ENCODE data around the gene GRM4.

The GRM4 gene

GRCh38 chr6:34036357-34037069 lies 109.4 kb downstream of the GRM4 start:
- no peak overlapping the region for H3K4me3 Mint-ChIP-seq

DNA sequence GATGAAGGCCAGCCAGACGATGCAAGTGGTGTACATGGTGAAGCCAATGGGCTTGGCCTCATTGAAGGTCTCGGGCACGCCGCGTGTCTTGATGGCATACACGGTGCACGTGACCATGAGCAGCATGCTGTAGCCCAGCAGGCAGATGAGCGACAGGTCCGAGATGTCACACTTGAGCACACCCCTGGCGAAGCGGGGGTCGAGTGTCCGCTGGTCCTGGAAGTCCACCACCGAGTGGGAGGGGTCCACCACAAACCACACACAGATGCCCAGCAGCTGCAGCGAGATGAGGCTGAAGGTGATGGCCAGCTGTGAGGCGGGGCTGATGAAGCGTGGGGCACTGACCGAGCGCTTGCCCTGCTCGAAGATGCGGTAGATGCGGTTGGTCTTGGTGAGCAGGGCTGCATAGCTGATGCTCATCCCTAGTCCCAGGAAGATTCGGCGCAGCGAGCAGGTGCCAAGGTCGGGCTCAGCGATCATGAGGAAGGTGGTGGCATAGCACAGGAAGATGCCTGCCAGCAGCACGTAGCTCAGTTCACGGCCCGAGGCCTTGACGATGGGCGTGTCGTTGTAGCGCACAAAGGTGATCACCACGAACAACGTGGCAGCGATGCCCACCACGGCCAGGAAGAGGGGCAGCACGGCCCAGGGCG lies 110.1 kb downstream of the GRM4 start:
- H3K36me3 Mint-ChIP-seq (ENCODE audit: low read depth), result no peaks in the 10 kb centered on the region
- H3K4me1 Mint-ChIP-seq (ENCODE audit: low read depth), result no peaks in the 10 kb centered on the region
- H3K9me3 Mint-ChIP-seq, result no peaks in the 10 kb centered on the region
- H3K27me3 Mint-ChIP-seq (ENCODE audit: low read depth), result peaks cover 6% of the 10 kb centered on the region
- no peak overlapping the region for H3K27ac Mint-ChIP-seq
- no peak overlapping the region for H3K4me3 Mint-ChIP-seq

More at GRCh38 chr6:34036357-34037069, 109.4 kb downstream of the GRM4 start:
- H3K27ac Mint-ChIP-seq, result no peak overlapping the region
- peaks cover 6% of the 10 kb centered on the region for H3K27me3 Mint-ChIP-seq (ENCODE audit: low read depth)
- no peaks in the 10 kb centered on the region for H3K9me3 Mint-ChIP-seq
- no peaks in the 10 kb centered on the region for H3K36me3 Mint-ChIP-seq (ENCODE audit: low read depth)
- no peaks in the 10 kb centered on the region for H3K4me1 Mint-ChIP-seq (ENCODE audit: low read depth)

DNA sequence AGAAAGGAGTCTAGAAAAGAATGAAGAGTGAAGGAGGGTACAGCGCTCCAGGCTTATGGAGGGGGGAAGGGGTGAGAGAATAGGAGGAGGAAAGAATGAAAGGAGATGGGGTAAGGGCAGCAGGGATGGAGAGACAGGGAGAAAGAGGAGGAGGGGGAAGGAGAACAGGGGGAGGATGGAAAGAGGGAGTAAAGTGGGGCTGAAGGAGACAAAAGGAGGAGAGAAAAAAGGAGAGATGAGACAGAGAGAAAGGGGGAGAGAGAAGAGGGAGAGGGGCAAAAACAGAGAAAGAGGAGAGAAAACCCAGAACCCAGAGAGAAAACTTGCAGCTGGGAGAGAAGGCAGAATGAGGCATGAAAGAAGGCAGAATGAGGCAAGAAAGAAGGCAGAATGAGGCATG lies 110.7 kb downstream of the GRM4 start:
- Mint-ChIP-seq H3K27ac (no peak overlapping the region), H3K27me3 (ENCODE audit: low read depth) (peaks cover 6% of the 10 kb centered on the region), H3K36me3 (ENCODE audit: low read depth) (no peaks in the 10 kb centered on the region), H3K4me1 (ENCODE audit: low read depth) (no peaks in the 10 kb centered on the region), H3K9me3 (no peaks in the 10 kb centered on the region), H3K4me3 (no peak overlapping the region)

- Mint-ChIP-seq H3K27me3 (ENCODE audit: low read depth) (peaks cover 6% of the 10 kb centered on the region), H3K36me3 (ENCODE audit: low read depth) (no peaks in the 10 kb centered on the region), H3K27ac (no peak overlapping the region), H3K4me3 (no peak overlapping the region), H3K9me3 (no peaks in the 10 kb centered on the region), H3K4me1 (ENCODE audit: low read depth) (no peaks in the 10 kb centered on the region)
Observed at GRCh38 chr6:34032856-34033255, 113.0 kb downstream of the GRM4 start.

DNA sequence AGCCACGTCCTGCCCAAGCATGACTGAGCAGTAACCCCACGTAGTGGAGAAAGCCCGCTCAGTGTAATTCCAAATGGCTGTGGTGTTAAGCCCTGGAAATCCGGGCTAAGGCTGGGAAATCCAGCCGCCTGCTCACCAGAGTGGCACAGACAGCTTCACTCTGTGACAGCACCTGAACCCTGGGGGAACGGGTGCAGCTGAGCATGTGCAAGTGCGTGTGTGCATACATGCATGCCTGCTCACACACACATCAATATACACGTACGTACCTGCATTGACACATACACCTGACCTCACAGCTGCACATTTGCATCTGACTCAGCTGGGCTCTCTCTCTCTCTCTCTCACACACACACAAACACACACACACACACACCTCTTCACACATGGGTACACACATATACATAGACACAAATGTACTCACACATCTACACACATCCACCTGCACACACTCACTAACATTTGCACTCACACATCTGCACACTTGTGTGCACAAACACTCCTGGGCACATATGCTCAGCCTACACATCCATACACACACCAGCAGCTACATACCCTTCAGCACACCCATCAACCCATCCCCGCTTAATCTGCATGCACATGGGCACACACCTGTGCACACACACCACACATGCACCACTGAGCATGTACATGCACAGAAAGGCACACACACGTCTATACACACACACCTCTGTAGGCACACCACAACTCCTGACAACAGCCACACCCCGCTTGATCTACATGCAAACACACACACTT lies 114.1 kb downstream of the GRM4 start:
- H3K9me3 Mint-ChIP-seq, result no peaks in the 10 kb centered on the region
- peaks cover 6% of the 10 kb centered on the region for H3K27me3 Mint-ChIP-seq (ENCODE audit: low read depth)
- H3K4me1 Mint-ChIP-seq (ENCODE audit: low read depth), result no peaks in the 10 kb centered on the region
- H3K36me3 Mint-ChIP-seq (ENCODE audit: low read depth), result no peaks in the 10 kb centered on the region
- H3K27ac Mint-ChIP-seq, result no peak overlapping the region
- H3K4me3 Mint-ChIP-seq, result no peak overlapping the region

- H3K27ac Mint-ChIP-seq, result no peak overlapping the region
- no peaks in the 10 kb centered on the region for H3K36me3 Mint-ChIP-seq (ENCODE audit: low read depth)
- no peak overlapping the region for H3K4me3 Mint-ChIP-seq
- no peaks in the 10 kb centered on the region for H3K9me3 Mint-ChIP-seq
- peaks cover 6% of the 10 kb centered on the region for H3K27me3 Mint-ChIP-seq (ENCODE audit: low read depth)
- no peaks in the 10 kb centered on the region for H3K4me1 Mint-ChIP-seq (ENCODE audit: low read depth)
Observed at GRCh38 chr6:34030831-34031624, 114.9 kb downstream of the GRM4 start.

DNA sequence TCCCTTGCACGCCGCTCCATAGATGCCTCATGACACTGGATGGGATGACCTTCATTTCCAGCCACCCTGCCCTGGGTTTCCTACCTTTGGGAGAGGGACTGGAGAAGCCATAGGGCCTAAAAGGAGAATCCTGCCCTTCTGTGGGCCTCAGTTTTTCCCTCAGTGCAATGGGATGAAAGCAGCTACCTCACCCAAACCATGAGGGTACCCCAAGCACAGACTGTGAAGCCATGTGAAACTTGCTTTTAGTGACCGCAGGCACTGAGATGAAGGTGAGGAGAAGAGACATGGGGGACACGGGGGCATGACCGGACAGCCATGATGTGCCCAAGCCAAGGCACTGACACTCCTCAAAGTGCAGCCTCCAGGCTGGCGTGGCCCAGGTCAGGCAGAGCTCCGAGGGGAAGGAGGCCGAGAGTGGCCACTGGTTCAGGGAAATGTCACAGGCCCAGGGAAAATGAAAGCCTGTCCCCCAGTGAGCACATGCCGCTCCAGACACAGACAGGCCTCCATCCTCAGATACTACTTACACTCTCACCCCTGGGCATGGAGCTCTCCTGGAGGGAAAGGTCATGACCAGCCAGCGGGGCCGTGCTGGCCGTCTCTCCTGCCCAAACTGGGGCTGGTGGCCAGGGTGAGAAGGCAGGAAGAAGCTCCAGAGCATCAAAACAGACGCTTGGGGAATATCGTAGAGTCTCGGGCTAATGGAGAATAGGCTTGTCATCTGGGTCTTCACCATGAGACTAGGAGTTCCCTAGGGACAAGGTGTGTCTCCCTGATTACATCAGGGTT lies 116.2 kb downstream of the GRM4 start:
- no peaks in the 10 kb centered on the region for H3K36me3 Mint-ChIP-seq (ENCODE audit: low read depth)
- no peak overlapping the region for H3K27ac Mint-ChIP-seq
- no peaks in the 10 kb centered on the region for H3K27me3 Mint-ChIP-seq (ENCODE audit: low read depth)
- no peaks in the 10 kb centered on the region for H3K9me3 Mint-ChIP-seq
- no peak overlapping the region for H3K4me3 Mint-ChIP-seq
- H3K4me1 Mint-ChIP-seq (ENCODE audit: low read depth), result no peaks in the 10 kb centered on the region

GRCh38 chr6:34028691-34029360 lies 117.1 kb downstream of the GRM4 start:
- Mint-ChIP-seq H3K36me3 (ENCODE audit: low read depth) (no peaks in the 10 kb centered on the region), H3K4me1 (ENCODE audit: low read depth) (no peaks in the 10 kb centered on the region), H3K4me3 (no peak overlapping the region), H3K9me3 (no peaks in the 10 kb centered on the region), H3K27ac (no peak overlapping the region), H3K27me3 (ENCODE audit: low read depth) (no peaks in the 10 kb centered on the region)

- peaks cover 2% of the 10 kb centered on the region for H3K27me3 Mint-ChIP-seq (ENCODE audit: low read depth)
- H3K4me1 Mint-ChIP-seq (ENCODE audit: low read depth), result no peaks in the 10 kb centered on the region
- H3K9me3 Mint-ChIP-seq, result no peaks in the 10 kb centered on the region
- H3K27ac Mint-ChIP-seq, result no peak overlapping the region
- H3K36me3 Mint-ChIP-seq (ENCODE audit: low read depth), result no peaks in the 10 kb centered on the region
- H3K4me3 Mint-ChIP-seq, result no peak overlapping the region
Observed at GRCh38 chr6:34027939-34028441, 117.9 kb downstream of the GRM4 start.

GRCh38 chr6:34027445-34027936 lies 118.4 kb downstream of the GRM4 start:
- Mint-ChIP-seq H3K9me3 (no peaks in the 10 kb centered on the region), H3K4me1 (ENCODE audit: low read depth) (no peaks in the 10 kb centered on the region), H3K27me3 (ENCODE audit: low read depth) (peaks cover 6% of the 10 kb centered on the region), H3K27ac (no peak overlapping the region), H3K36me3 (ENCODE audit: low read depth) (no peaks in the 10 kb centered on the region), H3K4me3 (no peak overlapping the region)

DNA sequence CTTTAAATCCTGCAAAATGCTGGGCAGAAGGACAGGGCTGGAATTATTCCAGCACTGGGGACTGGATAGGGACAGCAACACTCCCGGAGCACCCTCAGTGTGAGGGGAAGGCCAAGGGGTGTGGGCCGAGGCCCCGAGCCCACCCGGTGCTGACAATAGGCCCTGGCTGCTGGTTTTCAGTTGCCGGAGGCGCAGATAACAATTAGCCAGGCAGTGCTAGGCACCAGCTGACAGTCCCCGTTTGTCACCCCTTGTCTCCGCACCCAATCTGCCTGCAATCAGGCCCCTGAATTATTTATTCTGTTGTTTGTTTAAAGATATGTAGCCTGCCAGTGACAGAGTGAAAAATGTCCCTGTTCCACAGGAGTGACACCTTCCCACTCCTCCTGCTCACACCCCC lies 120.0 kb downstream of the GRM4 start:
- H3K4me1 Mint-ChIP-seq (ENCODE audit: low read depth), result no peaks in the 10 kb centered on the region
- H3K9me3 Mint-ChIP-seq, result no peaks in the 10 kb centered on the region
- H3K36me3 Mint-ChIP-seq (ENCODE audit: low read depth), result no peaks in the 10 kb centered on the region
- H3K27me3 Mint-ChIP-seq (ENCODE audit: low read depth), result peaks cover 10% of the 10 kb centered on the region
- no peak overlapping the region for H3K27ac Mint-ChIP-seq
- no peak overlapping the region for H3K4me3 Mint-ChIP-seq

DNA sequence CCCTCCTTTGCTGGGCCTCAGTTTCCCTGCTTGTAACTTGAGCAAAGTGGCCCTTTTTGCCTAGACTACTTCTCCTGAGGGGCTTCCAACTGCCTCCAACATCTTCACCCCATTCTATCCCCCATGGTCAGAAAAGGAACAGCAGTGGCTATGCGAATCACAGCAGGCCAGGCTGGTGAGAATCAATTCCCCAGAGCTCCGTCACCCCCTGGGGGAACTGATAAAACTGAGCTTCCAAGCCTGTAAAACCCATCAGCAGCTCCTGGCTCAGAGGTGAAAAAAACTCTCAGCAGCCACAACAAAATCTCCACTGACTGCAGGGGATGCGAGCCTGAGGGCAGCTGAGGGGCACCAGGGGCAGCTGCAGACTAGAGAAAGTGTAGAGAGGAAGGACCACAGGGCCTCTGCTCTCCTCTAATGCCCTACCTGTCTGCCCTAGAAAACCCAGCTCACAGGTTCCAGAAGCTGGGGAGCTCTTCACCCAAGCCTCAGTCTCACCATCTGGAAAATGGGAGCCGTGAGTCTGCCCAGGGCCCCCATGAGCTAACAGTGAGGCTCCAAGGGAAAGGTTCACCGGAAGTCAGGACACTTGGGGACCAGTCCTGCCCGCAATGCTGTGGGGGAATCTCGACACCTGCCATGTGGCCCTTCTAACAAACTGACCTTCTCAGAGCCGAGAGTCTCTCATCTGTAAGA lies 120.6 kb downstream of the GRM4 start:
- Mint-ChIP-seq H3K36me3 (ENCODE audit: low read depth) (no peaks in the 10 kb centered on the region), H3K27ac (no peak overlapping the region), H3K4me3 (no peak overlapping the region), H3K9me3 (no peaks in the 10 kb centered on the region), H3K4me1 (ENCODE audit: low read depth) (no peaks in the 10 kb centered on the region), H3K27me3 (ENCODE audit: low read depth) (peaks cover 10% of the 10 kb centered on the region)

DNA sequence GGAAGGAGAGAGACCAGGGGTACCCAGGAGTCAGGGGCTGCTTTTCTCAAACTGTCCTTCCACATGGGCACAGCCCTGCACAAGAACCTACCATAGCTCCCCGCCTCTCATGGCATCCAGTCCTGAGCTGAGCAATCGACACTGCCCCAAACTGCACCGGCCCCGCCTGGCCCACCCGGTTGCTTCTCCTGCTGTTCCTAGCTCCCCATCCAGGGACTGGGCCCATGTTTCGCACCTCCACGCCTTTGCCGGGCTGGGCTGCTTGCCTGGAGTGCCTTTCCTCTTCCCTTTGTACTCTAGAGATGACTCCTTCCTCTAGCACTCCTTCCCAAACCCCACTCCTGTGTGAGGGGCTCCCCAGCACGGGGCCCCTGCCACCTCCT lies 123.0 kb downstream of the GRM4 start:
- no peaks in the 10 kb centered on the region for H3K9me3 Mint-ChIP-seq
- no peaks in the 10 kb centered on the region for H3K36me3 Mint-ChIP-seq (ENCODE audit: low read depth)
- H3K27me3 Mint-ChIP-seq (ENCODE audit: low read depth), result peaks cover 10% of the 10 kb centered on the region
- no peaks in the 10 kb centered on the region for H3K4me1 Mint-ChIP-seq (ENCODE audit: low read depth)
- H3K4me3 Mint-ChIP-seq, result no peak overlapping the region
- H3K27ac Mint-ChIP-seq, result no peak overlapping the region

Data from T-helper 1 cell treated with Interleukin-12 subunit alpha and Interleukin-12 subunit beta and Interleukin-4 antibody, amounts not matched to agents 30 μg/mL and 1 μg/mL, for 36 hours (primary cell).